ENCODE measurements around the gene C14orf132.

C14orf132 gene

DNA sequence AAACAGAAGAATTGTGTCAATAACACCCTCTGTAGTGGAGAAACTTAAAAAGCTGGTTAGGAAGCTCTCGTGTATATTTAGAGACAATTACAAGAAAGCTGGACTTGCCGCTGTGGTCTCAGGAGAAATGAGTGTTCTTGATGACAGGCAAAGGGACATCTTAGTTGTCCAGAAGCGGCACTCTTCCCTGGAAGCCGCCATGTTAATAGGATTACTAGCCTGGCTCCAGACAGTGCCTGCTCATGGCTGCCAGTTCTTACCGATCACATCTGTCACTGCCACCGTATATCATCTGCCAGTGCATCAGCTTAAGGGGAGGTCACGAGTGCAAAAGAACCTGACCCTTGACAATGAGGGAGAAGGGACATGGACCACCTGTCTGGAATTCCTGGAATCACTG, 48.9 kb downstream of the C14orf132 start:
- TF ChIP-seq, protein P1, sequence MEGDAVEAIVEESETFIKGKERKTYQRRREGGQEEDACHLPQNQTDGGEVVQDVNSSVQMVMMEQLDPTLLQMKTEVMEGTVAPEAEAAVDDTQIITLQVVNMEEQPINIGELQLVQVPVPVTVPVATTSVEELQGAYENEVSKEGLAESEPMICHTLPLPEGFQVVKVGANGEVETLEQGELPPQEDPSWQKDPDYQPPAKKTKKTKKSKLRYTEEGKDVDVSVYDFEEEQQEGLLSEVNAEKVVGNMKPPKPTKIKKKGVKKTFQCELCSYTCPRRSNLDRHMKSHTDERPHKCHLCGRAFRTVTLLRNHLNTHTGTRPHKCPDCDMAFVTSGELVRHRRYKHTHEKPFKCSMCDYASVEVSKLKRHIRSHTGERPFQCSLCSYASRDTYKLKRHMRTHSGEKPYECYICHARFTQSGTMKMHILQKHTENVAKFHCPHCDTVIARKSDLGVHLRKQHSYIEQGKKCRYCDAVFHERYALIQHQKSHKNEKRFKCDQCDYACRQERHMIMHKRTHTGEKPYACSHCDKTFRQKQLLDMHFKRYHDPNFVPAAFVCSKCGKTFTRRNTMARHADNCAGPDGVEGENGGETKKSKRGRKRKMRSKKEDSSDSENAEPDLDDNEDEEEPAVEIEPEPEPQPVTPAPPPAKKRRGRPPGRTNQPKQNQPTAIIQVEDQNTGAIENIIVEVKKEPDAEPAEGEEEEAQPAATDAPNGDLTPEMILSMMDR (IDR thresholded peaks at IDR 0.05; ENCODE audit: extremely low read depth, missing control alignments), result no peak
- DNase-seq (ENCODE audit: low spot score), result no peak

- TF ChIP-seq, protein P1 (IDR thresholded peaks at IDR 0.05; ENCODE audit: extremely low read depth, missing control alignments), result no peak
- DNase-seq (ENCODE audit: low spot score), result no peak
Observed at GRCh38 chr14:96088481-96088880, 49.3 kb downstream of the C14orf132 start.

DNA sequence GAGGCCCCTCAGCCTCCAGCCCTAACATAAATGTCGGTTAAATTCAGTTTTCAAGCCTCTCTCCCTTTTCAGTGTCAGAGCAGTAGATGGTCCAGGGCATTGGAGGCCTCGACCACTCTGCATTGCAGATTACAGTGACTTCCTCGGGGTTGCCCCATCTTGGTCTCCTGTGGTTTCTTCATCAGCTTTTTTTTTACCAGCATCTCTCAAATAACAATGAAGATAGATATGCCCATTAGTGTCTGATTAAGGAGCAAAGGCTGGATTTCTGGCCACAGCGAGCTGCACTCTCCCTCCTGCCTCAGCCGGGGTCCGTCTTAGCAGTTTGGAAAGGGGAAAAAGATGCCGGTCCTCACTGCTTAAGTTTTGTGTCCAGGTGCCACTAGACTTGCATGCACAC, 49.7 kb downstream of the C14orf132 start:
- TF ChIP-seq, protein P1 (IDR thresholded peaks at IDR 0.05; ENCODE audit: extremely low read depth, missing control alignments), result no peak
- no peak for DNase-seq (ENCODE audit: low spot score)

DNA sequence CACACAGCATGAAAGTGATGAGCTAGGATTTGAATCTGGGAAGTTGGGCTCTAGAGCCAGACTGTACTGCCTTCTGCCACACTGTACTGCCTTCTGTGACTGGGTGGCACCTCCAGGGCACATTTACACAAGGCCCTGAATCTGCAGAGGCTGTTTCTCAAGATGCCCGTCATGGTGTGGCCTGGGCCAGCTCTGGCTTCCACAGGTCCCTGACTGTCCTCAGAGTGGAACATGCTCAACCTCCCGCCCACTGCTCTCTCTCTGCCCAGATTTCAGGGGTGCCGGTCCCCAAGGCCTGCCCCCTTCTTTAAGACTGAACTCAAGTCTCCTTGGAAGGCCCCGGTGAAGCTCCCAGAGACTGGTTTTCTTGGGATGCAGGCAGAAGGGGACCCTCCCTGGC, 50.2 kb downstream of the C14orf132 start:
- TF ChIP-seq, protein P1 (IDR thresholded peaks at IDR 0.05; ENCODE audit: extremely low read depth, missing control alignments), result no peak
- no peak for DNase-seq (ENCODE audit: low spot score)

- TF ChIP-seq, protein P1 (IDR thresholded peaks at IDR 0.05; ENCODE audit: extremely low read depth, missing control alignments), result no peak
Observed at GRCh38 chr14:96090441-96091148, 51.4 kb downstream of the C14orf132 start.

GRCh38 chr14:96091149-96091693, 52.1 kb downstream of the C14orf132 start:
- TF ChIP-seq, protein P1 (IDR thresholded peaks at IDR 0.05; ENCODE audit: extremely low read depth, missing control alignments), result no peak
- no peak for DNase-seq (ENCODE audit: low spot score)

More at GRCh38 chr14:96090441-96091148, 51.4 kb downstream of the C14orf132 start:
- DNase-seq (ENCODE audit: low spot score), result no peak

DNA sequence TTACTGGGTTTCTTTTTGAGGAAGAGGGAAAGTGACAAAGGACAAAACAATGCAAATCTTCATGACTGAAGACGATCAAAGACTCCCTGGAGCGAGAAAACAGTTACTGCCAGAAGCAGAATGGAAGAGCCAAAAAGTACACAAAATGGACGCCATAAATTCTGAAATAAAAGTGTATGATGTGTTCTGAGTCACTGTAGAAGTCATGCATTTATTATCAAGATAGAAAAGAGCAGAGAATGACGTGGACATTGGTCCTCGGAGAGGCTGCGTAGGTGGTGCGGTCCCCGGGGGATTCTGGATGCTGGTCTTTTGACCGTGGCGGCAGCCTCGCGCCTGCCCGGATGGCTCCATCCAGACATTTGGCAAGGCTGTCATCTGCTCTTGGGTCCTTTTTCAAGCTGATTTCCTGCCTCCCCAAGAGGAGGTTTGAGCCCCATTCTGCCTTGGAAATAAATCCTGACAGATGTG, 52.8 kb downstream of the C14orf132 start:
- TF ChIP-seq, protein P1 (IDR thresholded peaks at IDR 0.05; ENCODE audit: extremely low read depth, missing control alignments), result no peak
- DNase-seq (ENCODE audit: low spot score), result no peak
